Measurements from ENCODE around the gene SLC13A3.

SLC13A3 gene

GRCh38 chr20:46650575-46651090 lies 626 bp downstream of the SLC13A3 start:
- no peak for TF ChIP-seq EP300 (IDR thresholded peaks at IDR 0.05; ENCODE audit: borderline replicate concordance)
- TF ChIP-seq YY1 (IDR thresholded peaks at IDR 0.05; ENCODE audit: low read depth), result no peak
- no peak for TF ChIP-seq NFIC (IDR thresholded peaks at IDR 0.05)
- TF ChIP-seq, protein P1, sequence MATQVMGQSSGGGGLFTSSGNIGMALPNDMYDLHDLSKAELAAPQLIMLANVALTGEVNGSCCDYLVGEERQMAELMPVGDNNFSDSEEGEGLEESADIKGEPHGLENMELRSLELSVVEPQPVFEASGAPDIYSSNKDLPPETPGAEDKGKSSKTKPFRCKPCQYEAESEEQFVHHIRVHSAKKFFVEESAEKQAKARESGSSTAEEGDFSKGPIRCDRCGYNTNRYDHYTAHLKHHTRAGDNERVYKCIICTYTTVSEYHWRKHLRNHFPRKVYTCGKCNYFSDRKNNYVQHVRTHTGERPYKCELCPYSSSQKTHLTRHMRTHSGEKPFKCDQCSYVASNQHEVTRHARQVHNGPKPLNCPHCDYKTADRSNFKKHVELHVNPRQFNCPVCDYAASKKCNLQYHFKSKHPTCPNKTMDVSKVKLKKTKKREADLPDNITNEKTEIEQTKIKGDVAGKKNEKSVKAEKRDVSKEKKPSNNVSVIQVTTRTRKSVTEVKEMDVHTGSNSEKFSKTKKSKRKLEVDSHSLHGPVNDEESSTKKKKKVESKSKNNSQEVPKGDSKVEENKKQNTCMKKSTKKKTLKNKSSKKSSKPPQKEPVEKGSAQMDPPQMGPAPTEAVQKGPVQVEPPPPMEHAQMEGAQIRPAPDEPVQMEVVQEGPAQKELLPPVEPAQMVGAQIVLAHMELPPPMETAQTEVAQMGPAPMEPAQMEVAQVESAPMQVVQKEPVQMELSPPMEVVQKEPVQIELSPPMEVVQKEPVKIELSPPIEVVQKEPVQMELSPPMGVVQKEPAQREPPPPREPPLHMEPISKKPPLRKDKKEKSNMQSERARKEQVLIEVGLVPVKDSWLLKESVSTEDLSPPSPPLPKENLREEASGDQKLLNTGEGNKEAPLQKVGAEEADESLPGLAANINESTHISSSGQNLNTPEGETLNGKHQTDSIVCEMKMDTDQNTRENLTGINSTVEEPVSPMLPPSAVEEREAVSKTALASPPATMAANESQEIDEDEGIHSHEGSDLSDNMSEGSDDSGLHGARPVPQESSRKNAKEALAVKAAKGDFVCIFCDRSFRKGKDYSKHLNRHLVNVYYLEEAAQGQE (IDR thresholded peaks at IDR 0.05; ENCODE audit: low read depth), result no peak

DNA sequence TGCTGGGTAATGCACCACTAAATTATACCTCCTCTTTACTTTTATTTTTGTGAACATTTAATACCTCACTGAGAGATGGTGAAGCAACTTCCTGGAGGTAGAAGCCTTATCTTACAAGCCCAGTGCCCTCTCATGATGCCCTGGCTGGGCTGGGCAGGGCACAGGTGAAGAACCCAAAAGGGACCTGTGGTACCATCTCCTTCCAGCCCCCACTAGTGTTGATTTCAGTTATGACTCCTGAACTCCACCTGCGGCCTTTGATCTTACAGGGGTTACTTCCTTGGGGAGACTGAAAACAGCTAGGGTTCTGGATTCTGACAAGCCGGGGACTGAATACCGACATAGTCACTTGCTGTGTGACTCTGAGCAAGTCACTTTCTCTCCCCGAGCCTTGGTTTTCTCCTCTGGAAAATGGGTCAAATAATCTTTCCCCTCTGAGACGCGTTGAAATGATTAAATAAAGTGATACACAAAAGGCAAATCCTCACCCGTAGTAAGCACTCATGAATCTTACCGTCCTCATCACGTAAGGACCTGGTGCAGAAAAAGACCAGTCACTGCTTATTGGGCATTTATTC lies 1.2 kb downstream of the SLC13A3 start:
- TF ChIP-seq MAX (IDR thresholded peaks at IDR 0.05), result no peak
- no peak for TF ChIP-seq CEBPB (IDR thresholded peaks at IDR 0.05)
- no peak for TF ChIP-seq ZBTB7A (IDR thresholded peaks at IDR 0.05; ENCODE audit: low read depth)
- TF ChIP-seq CREB1 (IDR thresholded peaks at IDR 0.05; ENCODE audit: low read depth), result no peak
- no peak for TF ChIP-seq NFIC (IDR thresholded peaks at IDR 0.05)
- TF ChIP-seq YY1 (IDR thresholded peaks at IDR 0.05; ENCODE audit: low read depth), result no peak
- no peak for TF ChIP-seq USF1 (IDR thresholded peaks at IDR 0.05)
- no peak for TF ChIP-seq EGR1 (IDR thresholded peaks at IDR 0.05)
- TF ChIP-seq, protein P1 (IDR thresholded peaks at IDR 0.05; ENCODE audit: low read depth), result no peak
- TF ChIP-seq TAF1 (IDR thresholded peaks at IDR 0.05; ENCODE audit: low read depth), result no peak
- TF ChIP-seq FOXM1 (IDR thresholded peaks at IDR 0.05; ENCODE audit: borderline replicate concordance, low read depth), result no peak

GRCh38 chr20:46649650-46649949 lies 1.7 kb downstream of the SLC13A3 start:
- TF ChIP-seq ZBTB7A (IDR thresholded peaks at IDR 0.05; ENCODE audit: low read depth), result no peak
- TF ChIP-seq MAX (IDR thresholded peaks at IDR 0.05), result no peak
- TF ChIP-seq NFIC (IDR thresholded peaks at IDR 0.05), result no peak
- no peak for TF ChIP-seq FOXM1 (IDR thresholded peaks at IDR 0.05; ENCODE audit: borderline replicate concordance, low read depth)
- TF ChIP-seq CREB1 (IDR thresholded peaks at IDR 0.05; ENCODE audit: low read depth), result no peak
- no peak for TF ChIP-seq TEAD4 (IDR thresholded peaks at IDR 0.05)
- TF ChIP-seq EGR1 (IDR thresholded peaks at IDR 0.05), result no peak

GRCh38 chr20:46648903-46649649 lies 2.2 kb downstream of the SLC13A3 start:
- TF ChIP-seq YY1 (IDR thresholded peaks at IDR 0.05; ENCODE audit: low read depth) (no peak), CEBPB (IDR thresholded peaks at IDR 0.05) (no peak), NFIC (IDR thresholded peaks at IDR 0.05) (no peak), TCF12 (IDR thresholded peaks at IDR 0.05; ENCODE audit: low read depth) (no peak), ZBTB7A (IDR thresholded peaks at IDR 0.05; ENCODE audit: low read depth) (no peak), USF1 (IDR thresholded peaks at IDR 0.05) (no peak), FOXM1 (IDR thresholded peaks at IDR 0.05; ENCODE audit: borderline replicate concordance, low read depth) (no peak), RAD21 (IDR thresholded peaks at IDR 0.05; ENCODE audit: low read depth) (no peak)

DNA sequence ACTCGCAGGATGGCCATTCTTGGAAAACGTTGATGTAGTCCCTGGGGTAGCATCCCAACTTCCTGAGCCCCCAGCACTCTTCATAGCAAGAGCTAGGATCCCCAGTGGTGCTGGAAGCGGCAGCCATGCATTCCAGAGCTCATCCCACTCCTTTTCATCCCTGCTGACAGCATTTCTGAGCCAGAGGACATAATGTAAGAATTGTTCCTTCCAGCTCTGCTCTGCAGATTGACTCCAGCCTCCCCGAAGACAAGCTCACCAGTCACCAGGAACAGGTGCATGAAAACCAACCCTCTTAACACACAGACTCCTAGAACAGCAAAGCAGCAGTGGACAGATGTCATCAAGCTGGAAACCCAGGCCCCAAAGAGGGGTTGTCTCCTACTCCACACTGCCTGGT lies 3.8 kb downstream of the SLC13A3 start:
- TF ChIP-seq TEAD4 (IDR thresholded peaks at IDR 0.05), result no peak
- TF ChIP-seq TCF12 (IDR thresholded peaks at IDR 0.05; ENCODE audit: low read depth), result no peak
- TF ChIP-seq FOXM1 (IDR thresholded peaks at IDR 0.05; ENCODE audit: borderline replicate concordance, low read depth), result no peak
- TF ChIP-seq CEBPB (IDR thresholded peaks at IDR 0.05), result no peak
- TF ChIP-seq RAD21 (IDR thresholded peaks at IDR 0.05; ENCODE audit: low read depth), result no peak
- no peak for TF ChIP-seq EGR1 (IDR thresholded peaks at IDR 0.05)
- TF ChIP-seq ZBTB7A (IDR thresholded peaks at IDR 0.05; ENCODE audit: low read depth), result no peak
- TF ChIP-seq, protein P1 (IDR thresholded peaks at IDR 0.05; ENCODE audit: low read depth), result no peak
- no peak for TF ChIP-seq TAF1 (IDR thresholded peaks at IDR 0.05; ENCODE audit: low read depth)
- no peak for TF ChIP-seq YY1 (IDR thresholded peaks at IDR 0.05; ENCODE audit: low read depth)

Data from Ishikawa (cell line).